ENCODE results near the gene NR1H4. TPM values are rescaled to one million over a fixed set of nuclear protein-coding genes. Genes with fewer than 3 reads are reported as not detected.

The NR1H4 gene
- total and polyA plus RNA-seq, 2 of the 8 experiments (the other 6 are each of a cell fraction or from before 2014, with no cell fraction given), result not detected

- Histone ChIP-seq H2AFZ (ENCODE audit: low read length) (no peak overlapping the region), H2BK12ac (ENCODE audit: low read depth, low read length) (no peak overlapping the region), H3K23me2 (ENCODE audit: low read depth, low read length) (no peaks in the 10 kb centered on the region), H3K27ac (ENCODE audit: low read depth, low read length) (no peak overlapping the region), H3K23ac (ENCODE audit: insufficient read length) (no peak overlapping the region), H4K5ac (ENCODE audit: insufficient read length, low read depth, low read length) (no peak overlapping the region), H4K91ac (replicated peaks; ENCODE audit: insufficient read length, low read length) (no peak overlapping the region), H2BK20ac (ENCODE audit: low read length) (no peak overlapping the region), H3K56ac (replicated peaks; ENCODE audit: insufficient read length, low read depth, low read length) (no peak overlapping the region), H4K20me1 (replicated peaks in 1 of 2; ENCODE audit: control insufficient read depth in 1 of 2, insufficient read depth in 2 of 2, low read length in 2 of 2) (no peaks in the 10 kb centered on the region), H3K9ac (replicated peaks in 1 of 4; ENCODE audit: extremely low read depth in 1 of 4, low read depth in 3 of 4, low read length in 3 of 4) (no peak overlapping the region), H3K79me1 (ENCODE audit: low read depth, low read length) (no peaks in the 10 kb centered on the region), H3K4me2 (ENCODE audit: insufficient read depth in 1 of 2, low read depth in 2 of 2, low read length in 2 of 2) (no peak overlapping the region), H2BK120ac (replicated peaks; ENCODE audit: low read depth, low read length) (no peak overlapping the region), H2BK5ac (ENCODE audit: low read depth, low read length) (no peak overlapping the region), H3K27me3 (replicated peaks in 1 of 4; ENCODE audit: control insufficient read depth in 3 of 4, extremely low read depth in 1 of 4, insufficient read depth in 3 of 4, low read length in 3 of 4) (no peaks in the 10 kb centered on the region), H3K36me3 (ENCODE audit: control insufficient read depth in 2 of 4, insufficient read depth in 4 of 4, low read length in 3 of 4) (no peaks in the 10 kb centered on the region), H2AK5ac (ENCODE audit: low read depth, low read length) (no peak overlapping the region), H3K4ac (replicated peaks; ENCODE audit: insufficient read length, low read depth, low read length) (no peak overlapping the region), H3K14ac (ENCODE audit: insufficient read length) (no peak overlapping the region), H3K18ac (ENCODE audit: extremely low read depth, low read length) (no peak overlapping the region), H4K8ac (ENCODE audit: extremely low read depth, insufficient read depth, low read length) (no peak overlapping the region), H3K4me1 (replicated peaks in 1 of 4; ENCODE audit: control insufficient read depth in 3 of 4, insufficient read depth in 4 of 4, low read length in 3 of 4) (no peaks in the 10 kb centered on the region), H3K79me2 (ENCODE audit: control insufficient read depth in 1 of 2, insufficient read depth in 2 of 2, low read length in 2 of 2) (no peaks in the 10 kb centered on the region), H3K4me3 (ENCODE audit: extremely low read depth in 1 of 4, insufficient read depth in 2 of 4, low read depth in 3 of 4, low read length in 4 of 4) (no peak overlapping the region), H2BK15ac (ENCODE audit: low read length) (no peak overlapping the region), H3K9me3 (ENCODE audit: insufficient read depth in 2 of 2, low read depth in 1 of 2, low read length in 1 of 2) (peaks cover 0 to 3% of the 10 kb centered on the region in 2 experiments; a peak in 2 of 4 replicates)
- FAIRE-seq, result no peak
- DNase-seq (ENCODE audit: low read depth in 1 of 2, low spot score in 2 of 2), result no peak
- ChIA-PET CTCF (ENCODE audit: partially characterized antibody) (interaction anchor here (0.5 to 3.0 kb wide), 4 partner anchors 21 to 403 kb away, joined by 3 to 17 read pairs (median 4); no protein-coding TSS in a partner anchor), POLR2A (ENCODE audit: partially characterized antibody) (interaction anchor here (0.6 to 0.8 kb wide), 2 partner anchors 21 to 105 kb away, joined by 3 to 6 read pairs; no protein-coding TSS in a partner anchor)
- WGBS, 2 experiments (ENCODE audit: extremely low coverage in 1 of 2, insufficient coverage in 1 of 2, insufficient read length in 1 of 2, insufficient replicate concordance in 2 of 2, low coverage in 1 of 2, low lambda C conversion rate in 2 of 2, missing lambda C conversion rate in 1 of 2), result 60% methylated on average over 1 of the region's 1 CpG; no CpG with 5 or more reads in 1 of the 2 experiments
- TF ChIP-seq PHF8 (conservative IDR thresholded peaks at IDR 0.05; ENCODE audit: low read depth, low read length) (no peak), CREB1 (IDR thresholded peaks at IDR 0.05) (no peak), POU5F1 (IDR thresholded peaks at IDR 0.05; ENCODE audit: low read depth, low read length) (no peak)
Observed at GRCh38 chr12:100426145-100426544, 47.5 kb upstream of the NR1H4 start.

Data from H1 (cell line).